HG03064 (cell line): ENCODE measurements around the gene AGPAT3.
A peak's percentile ranks its signal among the peaks of the same experiment; 100 is the strongest.

Experiments used
- ATAC-seq: cut with Tn5 transposase; IDR thresholded peaks from one replicate; pipeline ENCODE4 v1.9.1; 2021; ENCODE audit warnings: low read depth; ENCODE audit not compliant: unreplicated experiment

The AGPAT3 gene

DNA sequence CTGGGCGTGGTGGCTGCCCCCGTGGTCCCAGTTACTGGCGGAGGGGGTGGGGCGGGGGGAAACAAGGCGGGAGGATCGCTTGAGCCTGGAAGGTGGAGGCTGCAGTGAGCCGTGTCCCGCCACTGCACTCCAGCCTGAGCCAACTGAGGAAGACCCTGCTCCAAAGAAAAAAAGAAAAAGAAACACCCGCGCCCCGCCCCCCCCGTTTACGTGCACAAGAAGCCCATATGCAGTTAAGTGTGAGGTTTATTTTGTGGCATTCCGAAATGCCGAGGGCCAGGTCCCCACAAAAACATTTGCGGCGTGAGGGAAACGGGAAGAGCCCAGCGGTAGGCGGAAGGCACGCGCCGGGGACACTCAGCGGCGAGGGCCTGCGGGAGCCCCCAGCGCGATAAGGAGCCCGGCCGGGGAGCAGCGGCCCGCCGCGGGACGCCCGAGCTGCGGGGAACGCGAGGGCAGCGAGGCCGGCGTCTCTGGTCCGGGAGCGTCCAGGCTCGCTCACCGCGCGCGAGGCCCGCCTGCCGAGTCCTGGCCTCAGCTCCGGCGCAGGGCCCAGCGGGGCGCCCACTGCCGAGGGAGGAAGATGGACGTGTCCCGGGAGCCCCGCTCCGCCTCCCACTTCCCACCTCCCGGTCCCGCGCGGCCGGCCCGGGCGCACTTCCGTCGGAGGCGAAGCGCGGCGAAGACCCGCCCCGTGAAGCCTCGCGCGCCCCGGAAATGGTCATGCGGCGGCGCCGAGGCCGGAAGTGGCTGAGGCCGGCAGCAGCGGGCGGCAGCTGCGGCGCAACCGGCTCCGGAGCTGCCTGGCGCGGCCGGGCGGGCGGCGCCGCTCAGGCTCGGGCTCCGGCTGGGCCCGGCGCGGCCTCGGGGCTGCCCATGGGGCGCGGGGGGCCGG, 146.8 kb downstream of the AGPAT3 start, which contains the start of gene TRAPPC10:
Gene TRAPPC10, plus strand, starts transcription at position 731 of the 895 bp plus-strand sequence. CDS start 185 bp downstream, outside the sequence.
- ATAC-seq, result peak; percentile 51

DNA sequence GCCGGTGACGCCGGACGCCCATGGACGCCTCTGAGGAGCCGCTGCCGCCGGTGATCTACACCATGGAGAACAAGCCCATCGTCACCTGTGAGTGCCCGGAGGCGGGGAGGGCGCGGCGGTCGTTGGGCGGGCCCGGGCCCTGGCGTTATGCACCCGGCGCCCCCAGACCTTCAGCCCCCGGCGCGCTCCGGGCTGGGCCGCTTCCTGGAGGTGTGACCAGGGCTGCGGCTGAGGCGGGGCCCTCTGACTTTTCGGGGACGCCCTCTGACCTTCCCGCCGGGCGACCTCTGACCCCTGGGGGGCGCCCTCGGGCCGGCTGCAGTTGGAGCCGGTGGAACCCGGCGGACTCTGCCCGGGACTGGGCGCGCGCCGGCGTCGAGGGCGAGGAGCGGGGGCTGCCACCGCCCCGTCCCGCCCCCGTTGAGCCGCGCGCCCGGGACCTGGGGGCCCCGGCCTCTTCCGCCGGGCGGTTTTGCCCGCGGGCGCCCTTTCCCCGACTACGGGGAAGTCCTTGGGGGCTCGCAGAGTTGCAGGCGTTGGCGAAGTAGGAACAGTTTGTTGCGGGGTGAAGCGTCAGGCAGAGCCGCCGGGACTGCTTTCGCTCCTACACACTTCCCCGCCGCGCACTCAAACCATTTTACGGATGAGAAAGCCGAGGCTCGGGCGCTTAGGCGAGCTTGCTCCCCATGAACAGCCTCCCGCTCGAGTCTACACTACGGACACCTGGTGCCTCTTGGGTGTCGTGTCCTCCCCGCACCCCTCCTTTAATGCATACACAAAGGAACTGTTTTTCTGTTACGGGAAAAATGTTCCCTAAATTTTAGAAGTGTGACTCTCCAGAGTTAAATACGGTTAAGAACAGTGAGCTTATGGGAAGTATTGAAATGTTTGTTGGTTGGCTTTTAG, 147.7 kb downstream of the AGPAT3 start:
- ATAC-seq, result peak; percentile 46

GRCh38 chr21:44013380-44014088, 148.5 kb downstream of the AGPAT3 start:
- no peak for ATAC-seq

GRCh38 chr21:44017601-44018000, 152.6 kb downstream of the AGPAT3 start:
- ATAC-seq, result no peak

- ATAC-seq, result no peak
Observed at GRCh38 chr21:44018127-44018526, 153.1 kb downstream of the AGPAT3 start.

GRCh38 chr21:44018813-44019567, 154.0 kb downstream of the AGPAT3 start:
- ATAC-seq, result no peak

DNA sequence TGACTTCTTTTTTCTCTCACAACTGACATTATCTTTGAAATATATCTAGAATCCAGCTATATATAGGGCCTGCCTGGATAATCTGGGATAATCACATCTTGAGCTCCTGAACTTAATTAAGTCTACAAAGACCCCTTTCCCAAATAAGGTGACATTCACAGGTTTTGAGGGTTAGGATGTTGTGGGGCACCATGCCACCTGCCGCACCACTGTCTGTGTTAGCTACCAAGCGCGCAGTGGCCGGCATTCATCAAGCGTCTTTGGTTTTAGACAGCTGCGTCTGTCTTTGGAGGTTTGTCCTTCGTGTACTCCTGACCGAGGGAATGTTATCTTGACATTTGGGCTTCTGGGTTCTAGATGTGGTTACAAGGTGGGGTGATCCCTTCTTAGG, 154.5 kb downstream of the AGPAT3 start:
- ATAC-seq, result no peak

DNA sequence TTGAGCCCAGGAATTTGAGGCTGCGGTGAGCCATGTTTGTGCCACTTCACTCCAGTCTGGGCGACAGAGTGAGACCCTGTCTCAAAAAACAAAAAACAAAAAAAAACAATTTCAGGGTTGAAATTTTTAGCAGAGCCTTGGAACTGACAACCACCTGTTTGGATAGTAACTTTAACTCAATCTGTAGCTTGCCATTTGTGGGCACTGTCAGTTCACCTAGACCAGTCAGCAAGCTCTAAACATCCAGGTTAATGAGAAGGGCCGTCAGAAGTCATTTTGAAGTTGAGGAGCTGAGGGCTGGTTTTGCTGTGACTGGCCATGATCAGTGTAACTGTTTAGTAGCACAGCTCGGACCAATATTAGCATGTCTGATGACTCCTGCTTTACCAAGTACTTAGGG, 155.5 kb downstream of the AGPAT3 start:
- no peak for ATAC-seq

GRCh38 chr21:44021064-44021463, 156.0 kb downstream of the AGPAT3 start:
- no peak for ATAC-seq

DNA sequence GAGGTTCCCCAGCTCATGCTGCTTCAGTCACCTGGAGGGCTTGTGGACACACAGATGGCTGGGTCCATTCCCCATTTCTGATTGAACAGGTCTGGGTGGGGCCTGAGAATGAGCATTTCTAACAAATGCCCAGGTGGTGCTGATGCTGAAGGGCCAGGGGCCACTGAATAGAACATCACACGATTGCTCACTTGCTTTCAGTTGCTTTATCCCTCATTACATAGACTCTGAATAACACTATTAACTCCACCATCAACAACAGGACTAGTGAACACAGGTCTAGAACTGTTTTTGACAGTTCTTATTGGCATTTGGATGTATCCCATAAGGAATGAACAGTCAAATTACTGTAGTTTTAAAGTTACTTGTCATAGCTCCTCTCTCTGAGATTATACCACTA, 159.2 kb downstream of the AGPAT3 start:
- no peak for ATAC-seq

- ATAC-seq, result no peak
Observed at GRCh38 chr21:44024887-44025353, 159.9 kb downstream of the AGPAT3 start.

DNA sequence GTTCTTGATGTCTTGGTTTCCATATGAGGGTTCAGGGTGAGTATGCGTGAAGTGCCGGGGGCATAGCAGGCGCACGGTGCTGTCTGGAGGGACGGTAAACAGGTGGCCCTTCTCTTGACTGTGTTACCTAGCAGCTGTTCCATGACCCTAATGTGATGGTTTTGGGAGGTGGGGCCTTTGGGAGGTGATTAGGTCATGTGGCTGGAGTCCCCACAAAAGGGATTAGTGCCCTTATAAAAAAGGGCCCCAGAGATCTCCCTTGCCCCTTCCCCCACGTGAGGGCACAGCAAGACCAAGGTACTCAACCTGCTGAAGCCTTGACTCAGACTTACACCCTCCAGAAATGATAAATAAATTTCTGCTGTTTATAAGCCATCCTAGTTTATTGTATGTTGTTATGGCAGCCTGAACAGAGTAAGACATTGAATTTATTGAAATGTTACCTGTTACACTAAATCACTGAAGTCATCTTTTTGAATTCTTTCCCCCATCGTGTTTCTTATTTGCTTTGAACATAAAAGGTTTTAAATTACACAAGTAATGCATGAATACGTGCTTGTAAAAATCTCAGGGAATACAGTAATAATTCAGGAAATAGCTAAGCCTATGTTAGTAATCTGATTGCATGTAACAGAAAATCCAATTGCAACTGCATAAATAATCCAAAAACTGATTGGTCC, 162.7 kb downstream of the AGPAT3 start:
- ATAC-seq, result no peak

- ATAC-seq, result no peak
Observed at GRCh38 chr21:44028287-44028659, 163.2 kb downstream of the AGPAT3 start.

DNA sequence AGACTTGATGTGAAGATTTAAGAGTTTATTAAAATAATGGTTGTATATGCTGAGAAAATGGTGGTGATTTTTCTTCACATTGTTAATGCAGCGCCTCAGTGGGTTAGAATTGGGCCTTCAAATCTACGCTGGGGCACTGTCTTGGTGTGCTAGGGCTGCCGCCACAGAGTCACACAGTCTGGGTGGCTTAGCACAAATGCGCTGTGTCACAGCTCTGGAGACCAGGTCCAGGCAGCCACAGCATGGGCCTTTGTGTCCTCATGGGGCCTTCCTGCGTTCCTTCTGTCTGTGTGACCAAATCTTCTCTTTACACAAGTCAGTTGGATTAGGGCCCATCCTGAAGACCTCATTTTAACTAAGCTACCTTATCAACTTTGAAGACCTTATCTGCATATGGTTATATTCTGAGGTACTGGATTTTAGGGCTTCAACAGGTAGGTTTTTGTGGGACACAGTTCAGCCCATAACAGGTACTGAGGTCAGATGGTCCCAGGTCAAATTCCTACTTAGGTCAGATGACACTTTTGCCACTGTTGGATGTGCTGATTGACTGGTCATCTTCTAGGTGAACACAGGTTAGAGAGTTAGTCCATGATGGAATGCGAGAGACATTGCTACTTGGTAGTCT, 164.6 kb downstream of the AGPAT3 start:
- ATAC-seq, result no peak

DNA sequence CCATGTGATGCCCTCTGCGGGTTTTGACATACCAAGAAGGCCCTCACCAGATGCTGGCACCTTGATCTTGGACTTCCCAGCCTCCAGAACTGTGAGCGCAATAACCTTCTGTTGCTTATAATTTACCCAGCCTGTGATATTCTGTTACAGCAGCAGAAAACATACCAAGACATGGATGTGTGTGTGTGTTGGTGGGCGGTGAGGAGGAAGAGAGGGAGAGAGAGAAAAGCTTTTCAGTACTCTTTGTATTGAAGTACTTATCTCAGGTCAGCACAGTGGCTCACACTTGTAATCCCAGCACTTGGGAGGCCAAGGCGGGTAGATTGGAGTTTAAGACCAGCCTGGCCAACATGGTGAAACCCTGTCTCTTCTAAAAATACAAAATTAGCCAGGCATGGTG, 170.2 kb downstream of the AGPAT3 start:
- ATAC-seq, result no peak
